Esophagus muscularis mucosa (tissue), 4 donors: ENCODE data around the gene BRSK2. TPM values are rescaled to one million over a fixed set of nuclear protein-coding genes. Genes with fewer than 3 reads are reported as not detected.
"Not testable (repeated sequence)": the region's sequence is repeated elsewhere in the genome, so short reads cannot be mapped to it uniquely, and the experiment has no call there.

Experiments
- DNase-seq: peaks from one replicate; pipeline ENCODE4 v3.0.0-alpha.2; 2017; ENCODE audit errors: extremely low spot score
- H3K27ac ChIP-seq, 4 donors: fragments of 200-600 bp; sonication (generic); replicated peaks in 1 of 4; 1 replicate in 3 of 4; 2 replicates in 1 of 4; pipeline ENCODE4 v1.5.1; 2016 to 2019; ENCODE audit warnings: mild to moderate bottlenecking in 1 of 4
- H3K27me3 ChIP-seq, 4 donors: fragments of 200-600 bp; sonication (generic); one replicate each; pipeline versions ENCODE4 v1.5.1 to v1.6.0; 2016 to 2019
- H3K36me3 ChIP-seq, 4 donors: fragments of 200-600 bp; sonication (generic); one replicate each; pipeline ENCODE4 v1.5.1; 2016 to 2019
- H3K4me1 ChIP-seq, 4 donors: fragments of 200-600 bp; sonication (generic); one replicate each; pipeline ENCODE4 v1.5.1; 2016 to 2019
- H3K4me3 ChIP-seq, 4 donors: fragments of 200-600 bp; sonication (generic); 1 replicate in 2 of 4; 2 replicates in 2 of 4; pipeline ENCODE4 v1.5.1; 2016 to 2019; ENCODE audit warnings: mild to moderate bottlenecking in 4 of 4, moderate library complexity in 1 of 4
- H3K9me3 ChIP-seq, 4 donors: fragments of 200-600 bp; sonication (generic); 1 replicate in 3 of 4; 2 replicates in 1 of 4; pipeline ENCODE4 v1.5.1; 2016 to 2019
- CTCF ChIP-seq, 3 experiments: fragments of 200-600 bp in 2 of 3; fragments of 450-650 bp in 1 of 3; sonication (generic) in 2 of 3; IDR thresholded peaks; one replicate each; pipeline ENCODE4 v1.5.1; 2017 to 2019; ENCODE audit warnings: antibody characterized with exemption in 3 of 3, mild to moderate bottlenecking in 2 of 3, moderate library complexity in 1 of 3
- EP300 ChIP-seq: sonication (generic); formaldehyde crosslinking; IDR thresholded peaks from one replicate; pipeline ENCODE4 v1.6.1; 2017; ENCODE audit warnings: antibody characterized with exemption
- POLR2A ChIP-seq: fragments of 450-650 bp; IDR thresholded peaks from one replicate; pipeline ENCODE4 v1.6.1; 2017; ENCODE audit warnings: antibody characterized with exemption, moderate library complexity, mild to moderate bottlenecking, low read depth
- POLR2AphosphoS5 ChIP-seq, 2 donors: sonication (generic); formaldehyde crosslinking; IDR thresholded peaks; one replicate each; pipeline ENCODE4 v1.6.1; 2017; ENCODE audit warnings: antibody characterized with exemption in 2 of 2
- WGBS: methylation state at CpG from one replicate; pipeline ENCODE4 v1.1.5; 2018; 5-methylcytosine and 5-hydroxymethylcytosine counted together
- intact Hi-C: fragments of 100-400 bp; cut with DNase I; formaldehyde crosslinking; loops from one replicate; pipeline ENCODE4 v1.15.1; 2023
- total RNA-seq, 4 donors: library from RNA; depleted of rRNA; stranded (reverse); fragments of >200 nt; gene quantifications; one replicate each; pipeline versions ENCODE4 v1.1.0 to v1.2.1, GENCODE V29; 2016

Gene BRSK2
- total RNA-seq, 4 donors from 2014 or later = 1.0 to 3.3 (median 2.8) TPM

GRCh38 chr11:1421291-1421690 is 31.6 kb downstream of the BRSK2 start:
- H3K27me3 ChIP-seq = peaks cover 0 to 41% (median 4%) of the 10 kb centered on the region in 4 donors
- WGBS = 90% methylated on average over 11 of the region's 11 CpGs
- no peak for TF ChIP-seq EP300
- no peak for TF ChIP-seq CTCF (IDR thresholded peaks at IDR 0.05)
- TF ChIP-seq POLR2AphosphoS5 (IDR thresholded peaks at IDR 0.05) = no peak
- no peak for TF ChIP-seq POLR2A

GRCh38 chr11:1422481-1422880 is 32.7 kb downstream of the BRSK2 start:
- intact Hi-C loops = no loop called here
- DNase-seq = no peak
- H3K4me3 ChIP-seq = no peak overlapping the region
- H3K36me3 ChIP-seq = no peaks in the 10 kb centered on the region
- H3K4me1 ChIP-seq = no peaks in the 10 kb centered on the region
- WGBS = 76% methylated on average over 5 of the region's 9 CpGs
- peaks cover 0 to 53% (median 6%) of the 10 kb centered on the region in 4 donors for H3K27me3 ChIP-seq
- H3K27ac ChIP-seq = no peak overlapping the region
- peaks cover 0 to 30% (median 28%) of the 10 kb centered on the region in 4 donors for H3K9me3 ChIP-seq
- no peak for TF ChIP-seq CTCF (IDR thresholded peaks at IDR 0.05)

More at GRCh38 chr11:1421291-1421690, 31.6 kb downstream of the BRSK2 start:
- H3K4me1 ChIP-seq = no peaks in the 10 kb centered on the region
- peaks cover 0 to 42% (median 38%) of the 10 kb centered on the region in 4 donors for H3K9me3 ChIP-seq
- DNase-seq = no peak
- no peaks in the 10 kb centered on the region for H3K36me3 ChIP-seq
- no peak overlapping the region for H3K4me3 ChIP-seq
- no peak overlapping the region for H3K27ac ChIP-seq
- intact Hi-C loops = no loop called here

GRCh38 chr11:1422981-1423380 is 33.2 kb downstream of the BRSK2 start:
- intact Hi-C loops = no loop called here
- WGBS = 86% methylated on average over 14 of the region's 15 CpGs
- no peak for TF ChIP-seq POLR2A
- no peak for TF ChIP-seq POLR2AphosphoS5 (IDR thresholded peaks at IDR 0.05)
- no peak for TF ChIP-seq CTCF (IDR thresholded peaks at IDR 0.05)
- no peak for TF ChIP-seq EP300
- no peak for DNase-seq
- Histone ChIP-seq H3K4me1 (no peaks in the 10 kb centered on the region), H3K36me3 (no peaks in the 10 kb centered on the region), H3K27ac (no peak overlapping the region), H3K9me3 (peaks cover 0 to 25% (median 23%) of the 10 kb centered on the region in 4 donors), H3K27me3 (peaks cover 0 to 56% (median 6%) of the 10 kb centered on the region in 4 donors), H3K4me3 (no peak overlapping the region)

GRCh38 chr11:1423406-1423805 is 33.7 kb downstream of the BRSK2 start:
- H3K36me3 ChIP-seq, intact Hi-C loops, H3K4me1 ChIP-seq, DNase-seq, H3K4me3 ChIP-seq, H3K27ac ChIP-seq: not testable (repeated sequence)
- 100% methylated on average over 4 of the region's 22 CpGs for WGBS
- peaks cover 0 to 56% (median 6%) of the 10 kb centered on the region in 4 donors for H3K27me3 ChIP-seq
- peaks cover 0 to 21% (median 19%) of the 10 kb centered on the region in 4 donors for H3K9me3 ChIP-seq

- Histone ChIP-seq H3K9me3 (peaks cover 0 to 7% (median 3%) of the 10 kb centered on the region in 4 donors), H3K4me1 (no peaks in the 10 kb centered on the region), H3K36me3 (no peaks in the 10 kb centered on the region), H3K27ac (no peak overlapping the region), H3K4me3 (no peak overlapping the region), H3K27me3 (peaks cover 0 to 56% (median 6%) of the 10 kb centered on the region in 4 donors)
- 77% methylated on average over 4 of the region's 22 CpGs for WGBS
- intact Hi-C loops = no loop called here
- no peak for TF ChIP-seq POLR2A
- TF ChIP-seq CTCF (IDR thresholded peaks at IDR 0.05) = no peak
- TF ChIP-seq POLR2AphosphoS5 (IDR thresholded peaks at IDR 0.05) = no peak
- no peak for TF ChIP-seq EP300
- DNase-seq = no peak
Measured at GRCh38 chr11:1425006-1425405, 35.3 kb downstream of the BRSK2 start.
